GM18511 (cell line): Measurements from ENCODE around the gene INSIG1.

Experiments
- ATAC-seq: cut with Tn5 transposase; IDR thresholded peaks from one replicate; pipeline ENCODE4 v1.9.1; 2021; ENCODE audit warnings: mild to moderate bottlenecking, moderate library complexity; ENCODE audit not compliant: unreplicated experiment

The INSIG1 gene

DNA sequence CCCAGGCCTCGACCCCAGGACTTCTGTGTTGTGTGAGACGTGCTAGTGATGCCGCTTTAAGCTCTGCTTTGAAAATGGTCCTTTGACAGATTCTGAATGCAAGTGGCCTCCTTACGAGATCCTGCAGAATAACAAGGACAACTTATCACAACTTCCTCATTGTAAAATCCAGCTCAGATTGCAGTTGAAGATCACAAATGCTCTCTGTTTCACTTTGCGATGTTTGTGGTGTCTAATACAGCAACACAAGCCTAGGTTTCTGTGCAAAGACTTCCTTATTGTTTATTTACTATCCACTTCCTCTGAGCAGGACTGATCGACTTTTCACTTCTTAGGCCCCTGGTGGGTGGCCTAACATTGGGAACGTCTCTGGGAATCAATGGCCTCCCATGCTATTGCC is 31.7 kb upstream of the INSIG1 start:
- no peak for ATAC-seq

GRCh38 chr7:155266440-155266839 is 31.2 kb upstream of the INSIG1 start:
- ATAC-seq = no peak

DNA sequence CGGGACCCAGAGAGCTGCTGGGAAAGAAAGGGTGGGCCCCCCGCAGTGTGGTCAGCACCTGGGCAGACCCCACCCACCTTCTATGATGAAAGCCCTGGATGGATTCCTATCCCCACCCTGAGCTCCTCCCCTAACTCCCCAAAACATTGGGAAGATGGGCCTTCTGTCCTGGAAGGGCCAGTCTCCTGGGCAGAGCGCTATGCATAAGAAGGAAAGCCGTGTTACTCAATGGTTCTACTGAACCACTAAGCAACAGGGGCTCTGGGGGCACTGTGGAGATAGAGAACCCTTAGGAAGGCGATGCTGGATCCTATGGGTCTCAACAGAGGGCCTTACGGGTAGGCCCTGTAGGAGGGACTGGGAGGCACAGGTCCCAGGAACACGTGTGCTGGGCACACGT is 30.7 kb upstream of the INSIG1 start:
- ATAC-seq = no peak

DNA sequence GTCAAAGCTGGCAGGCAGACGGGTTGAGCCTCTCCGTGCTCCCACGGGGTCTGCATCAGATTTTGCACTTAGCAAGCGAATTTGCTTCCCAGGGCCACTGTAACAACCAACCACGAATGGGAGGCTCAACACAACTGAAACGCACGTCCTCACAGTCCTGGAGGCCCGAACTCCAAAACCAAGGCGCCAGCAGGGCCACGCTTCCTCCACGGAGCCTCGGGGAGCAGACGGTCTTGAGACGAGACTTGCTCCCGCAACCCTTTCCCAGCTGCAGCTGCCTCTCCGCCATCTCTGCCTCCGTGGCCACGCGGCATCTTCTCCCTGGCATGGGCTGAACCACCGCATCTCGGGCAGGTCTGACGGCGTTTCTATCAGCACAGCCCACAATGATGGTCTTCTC is 30.2 kb upstream of the INSIG1 start:
- no peak for ATAC-seq

DNA sequence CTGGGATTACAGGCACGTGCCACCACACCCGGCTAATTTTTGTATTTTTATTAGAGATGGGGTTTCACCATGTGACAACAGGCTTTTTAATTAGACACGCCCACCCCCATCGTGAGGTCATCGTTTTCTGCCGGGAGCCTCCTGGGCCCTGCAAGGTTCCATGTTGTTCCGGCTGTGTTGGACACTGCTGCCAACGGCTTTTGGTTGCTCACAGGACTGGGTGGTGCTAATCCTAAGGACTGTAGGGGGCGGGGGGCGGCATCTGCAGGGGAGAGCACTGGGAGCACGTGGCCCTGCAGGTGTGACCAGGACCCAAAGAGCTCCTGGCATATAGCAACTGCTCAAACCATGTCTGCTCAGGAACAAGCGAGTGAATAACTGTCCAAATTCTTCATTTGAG is 29.5 kb upstream of the INSIG1 start:
- no peak for ATAC-seq

DNA sequence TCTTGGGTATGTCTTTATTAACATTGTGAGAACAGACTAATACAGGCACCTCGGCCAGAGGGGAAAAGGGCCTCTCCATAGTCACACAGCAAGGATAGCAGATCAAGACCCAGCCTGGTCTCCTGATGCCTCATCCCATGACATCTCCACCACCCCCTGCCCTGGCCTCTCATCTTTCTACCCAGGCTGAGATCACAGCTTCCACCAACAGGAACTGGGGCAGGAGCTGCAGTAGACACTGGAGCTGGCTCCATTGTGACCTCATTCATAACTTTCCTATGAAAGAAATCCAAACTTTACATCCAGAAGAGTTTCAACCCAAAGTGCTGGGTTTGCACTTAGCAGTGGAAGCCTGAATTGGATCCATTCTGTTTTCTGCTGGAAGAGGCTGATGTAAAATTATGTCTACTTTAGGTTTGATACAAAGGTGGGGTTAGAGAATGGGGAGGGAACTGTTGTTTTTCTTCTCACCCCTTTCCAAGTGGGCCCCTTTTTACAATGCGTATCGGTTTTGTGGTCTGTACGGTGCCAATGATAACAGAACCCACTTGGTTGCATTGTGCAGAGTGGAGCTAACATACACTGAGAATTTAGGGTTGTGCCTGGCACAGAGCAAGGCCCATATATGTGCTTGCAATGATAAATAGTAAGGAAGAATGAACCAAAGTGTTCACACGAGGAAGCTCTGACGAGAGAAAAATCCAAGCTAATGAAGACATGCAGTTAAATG is 28.6 kb upstream of the INSIG1 start:
- ATAC-seq = no peak

GRCh38 chr7:155269766-155270585 is 27.7 kb upstream of the INSIG1 start:
- no peak for ATAC-seq

GRCh38 chr7:155270861-155271260 is 26.8 kb upstream of the INSIG1 start:
- no peak for ATAC-seq

GRCh38 chr7:155274633-155275355 is 22.9 kb upstream of the INSIG1 start:
- ATAC-seq = no peak

DNA sequence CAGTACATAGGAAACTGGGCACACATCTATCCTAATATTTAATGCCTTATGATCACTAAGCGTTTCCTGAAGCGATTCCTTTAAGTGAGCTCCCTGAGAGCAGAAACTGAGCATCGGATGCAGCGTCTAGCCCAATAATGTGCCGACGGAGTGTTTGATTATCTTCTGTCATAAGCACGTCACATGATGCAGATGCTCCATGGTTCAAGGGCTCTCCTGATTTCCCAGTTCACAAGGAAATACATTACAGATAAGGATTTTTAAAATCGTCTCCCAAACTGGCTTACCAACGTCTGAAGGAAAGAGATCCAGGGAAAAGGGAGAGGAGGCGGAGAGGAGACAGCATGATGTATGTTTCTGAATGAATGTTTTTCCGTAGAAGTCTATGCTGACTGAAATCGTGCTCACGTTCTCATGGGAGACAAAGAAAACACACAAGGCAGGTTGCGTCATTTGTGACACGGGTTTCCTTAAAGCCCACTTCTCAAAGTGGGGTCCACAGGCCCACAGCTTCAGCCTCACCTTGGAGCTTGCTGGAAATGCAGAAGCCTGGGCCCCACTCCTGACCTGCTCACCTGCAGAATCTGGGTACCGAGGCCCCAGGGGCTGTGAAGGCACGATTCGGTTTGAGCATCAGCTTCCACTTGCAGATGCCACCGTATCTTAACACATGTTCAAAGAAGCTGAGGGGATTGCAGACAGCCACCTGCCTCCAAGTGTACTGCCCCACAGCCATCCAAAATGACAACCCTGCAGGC is 21.5 kb upstream of the INSIG1 start:
- no peak for ATAC-seq

- no peak for ATAC-seq
Observed at GRCh38 chr7:155276800-155277375, 20.8 kb upstream of the INSIG1 start.

- no peak for ATAC-seq
Observed at GRCh38 chr7:155277385-155277994, 20.2 kb upstream of the INSIG1 start.

DNA sequence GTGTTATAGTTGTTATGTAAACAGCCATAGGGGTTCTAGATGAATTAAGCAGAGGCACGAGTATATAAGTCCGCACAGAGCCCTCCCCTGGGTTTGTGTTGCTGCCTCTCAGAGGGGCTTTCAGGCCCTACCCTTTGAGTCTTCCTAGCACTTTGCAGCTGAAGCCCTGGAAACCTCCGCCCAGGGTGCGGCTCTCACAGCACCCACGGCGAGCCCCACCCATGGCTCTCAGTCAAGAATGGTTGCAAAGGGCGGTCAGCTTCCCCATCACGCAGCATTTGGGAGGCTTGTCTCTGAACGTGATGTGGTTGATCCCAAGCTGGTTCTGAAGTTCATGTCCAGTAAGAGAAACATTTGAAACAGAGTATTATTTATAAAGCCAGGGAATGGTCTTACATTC is 18.8 kb upstream of the INSIG1 start:
- no peak for ATAC-seq

GRCh38 chr7:155279787-155280445 is 17.8 kb upstream of the INSIG1 start:
- no peak for ATAC-seq

DNA sequence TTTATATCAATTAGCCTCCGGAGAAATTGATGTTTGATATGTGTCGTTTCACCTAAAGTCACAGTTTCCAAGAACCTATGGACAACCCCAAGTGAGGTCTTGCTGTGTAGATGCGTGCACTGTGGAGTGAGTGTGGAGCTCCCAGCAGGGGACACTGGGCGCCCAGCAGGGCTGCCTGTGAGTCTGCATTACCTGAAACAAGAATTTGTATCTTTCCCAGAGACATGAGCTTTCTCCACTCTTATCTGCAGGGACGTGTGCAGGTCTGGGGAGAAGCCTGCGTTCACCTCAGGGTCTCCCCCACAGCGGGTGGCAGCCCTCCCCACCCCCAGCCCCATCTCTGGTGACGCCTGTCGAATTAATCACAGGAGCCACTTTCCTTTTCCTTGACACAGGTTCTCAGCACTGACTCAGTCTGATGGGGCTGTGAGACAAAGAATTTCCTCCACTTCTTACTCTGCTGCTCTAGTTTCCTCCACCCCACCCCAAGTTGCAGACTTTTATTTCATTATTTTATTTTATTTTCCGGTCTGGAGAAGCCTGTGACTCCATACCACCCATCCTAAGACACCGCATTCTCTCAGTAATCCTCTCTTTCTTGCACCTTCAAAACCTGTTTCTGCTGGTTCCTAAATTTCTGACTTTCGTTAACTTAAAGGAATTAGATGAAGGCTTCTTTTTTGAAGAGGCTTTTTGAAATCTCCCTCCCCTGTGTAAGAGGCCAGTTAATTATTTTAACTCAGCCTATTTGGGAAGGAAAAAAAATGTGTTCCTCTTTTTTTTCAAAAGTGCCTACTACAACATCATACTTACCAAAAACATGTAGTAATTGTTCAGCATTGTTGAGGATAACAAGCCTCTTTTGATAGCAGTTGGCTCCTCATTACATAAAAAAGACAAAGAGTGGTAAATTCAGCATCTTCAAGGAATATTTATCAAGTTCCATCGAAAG is 17.0 kb upstream of the INSIG1 start:
- ATAC-seq = no peak

DNA sequence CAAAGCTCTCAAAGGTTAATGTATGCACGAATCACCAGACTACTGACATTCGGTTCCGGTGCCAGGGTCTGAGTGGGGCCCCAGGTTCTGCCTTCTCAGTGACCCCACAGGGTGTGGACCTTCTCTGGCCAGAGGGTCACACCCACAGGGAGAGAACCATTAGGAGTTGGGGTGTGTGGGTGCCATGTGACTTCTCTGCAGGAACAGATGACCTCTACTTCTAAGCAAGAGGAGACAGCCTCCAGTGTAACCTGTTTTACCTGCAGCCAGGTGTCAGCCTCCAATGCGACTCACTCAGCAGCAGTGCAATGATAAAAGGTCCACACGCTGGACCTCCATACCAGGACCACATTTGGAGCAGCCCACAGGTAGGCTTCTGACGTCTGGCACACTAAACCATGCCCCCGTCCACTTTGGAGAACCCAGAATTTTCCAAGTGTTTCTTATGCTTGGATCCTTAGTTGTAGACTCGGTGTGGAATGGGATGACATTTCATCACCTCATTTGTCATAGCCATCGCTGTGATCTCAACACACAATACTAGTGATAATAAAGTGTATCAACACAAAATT is 16.2 kb upstream of the INSIG1 start:
- no peak for ATAC-seq

GRCh38 chr7:155282671-155283070 is 15.0 kb upstream of the INSIG1 start:
- ATAC-seq = no peak

GRCh38 chr7:155283565-155284194 is 14.0 kb upstream of the INSIG1 start:
- ATAC-seq = peak; percentile 87
